ENCODE results near the gene TAF11L10. TPM values are rescaled to one million over a fixed set of nuclear protein-coding genes. Genes with fewer than 3 reads are reported as not detected.
"Not testable (repeated sequence)": the region's sequence is repeated elsewhere in the genome, so short reads cannot be mapped to it uniquely, and the experiment has no call there.

The TAF11L10 gene
- not detected for polyA plus RNA-seq (ENCODE audit: insufficient read length in 4 of 4)

DNA sequence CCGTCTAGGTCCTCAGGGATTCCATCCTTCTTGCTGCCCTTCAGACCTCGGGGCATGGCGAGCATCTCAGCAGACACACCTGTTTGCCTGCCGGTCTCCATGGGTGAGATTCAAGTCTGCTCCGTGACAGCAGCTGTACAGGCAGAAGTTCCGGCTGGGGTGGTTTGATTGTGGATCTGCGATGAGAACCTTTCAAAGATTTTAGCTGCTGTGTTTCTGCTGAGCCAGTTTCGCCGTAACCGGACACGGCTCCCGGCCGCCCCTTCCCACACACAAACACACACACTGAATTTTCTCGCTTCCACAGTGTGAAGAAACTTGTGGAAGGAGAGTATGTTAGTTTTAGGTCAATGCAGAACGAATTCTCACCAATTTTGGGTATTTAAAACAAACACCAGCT lies at the start of gene TAF11L10:
TAF11L10 (minus strand) TSS at position 101 of the 400 bp plus-strand sequence.
- not testable (repeated sequence) for DNase-seq (ENCODE audit: low read depth in 4 of 4, low spot score in 2 of 4)

GRCh38 chr5:17634160-17634559 lies 36.5 kb upstream of the TAF11L10 start, which contains the start of gene TAF11L14:
TSS of gene TAF11L14 (plus strand) at chr5:17634460.
- DNase-seq (ENCODE audit: low read depth in 4 of 4, low spot score in 2 of 4): no peak

GRCh38 chr5:17631788-17632187 lies 34.2 kb upstream of the TAF11L10 start, which contains the start of gene TAF11L13:
TSS of gene TAF11L13 (plus strand) at chr5:17632088.
- not testable (repeated sequence) for DNase-seq (ENCODE audit: low read depth in 4 of 4, low spot score in 2 of 4)

DNA sequence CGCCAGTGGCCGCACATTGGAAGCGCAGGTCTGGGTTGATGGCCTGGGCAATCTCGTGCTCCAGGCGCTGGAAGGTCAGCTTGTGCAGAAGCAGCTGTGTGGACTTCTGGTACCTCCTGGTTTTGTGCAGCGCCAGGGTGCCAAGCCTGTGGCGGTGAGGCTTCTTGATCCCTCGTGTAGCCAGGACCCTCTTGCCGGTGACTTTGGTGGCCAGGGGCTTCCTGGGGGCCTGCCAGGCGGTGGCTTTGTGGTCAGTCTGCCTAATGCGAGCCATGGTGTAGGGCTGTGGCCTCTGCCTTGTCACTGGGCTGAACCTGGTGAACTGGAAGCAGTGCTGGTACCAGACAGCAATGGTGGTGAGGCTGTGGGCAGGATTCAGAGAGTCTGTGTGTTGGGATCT lies 28.1 kb upstream of the TAF11L10 start:
- DNase-seq (ENCODE audit: low read depth in 4 of 4, low spot score in 2 of 4): no peak

DNA sequence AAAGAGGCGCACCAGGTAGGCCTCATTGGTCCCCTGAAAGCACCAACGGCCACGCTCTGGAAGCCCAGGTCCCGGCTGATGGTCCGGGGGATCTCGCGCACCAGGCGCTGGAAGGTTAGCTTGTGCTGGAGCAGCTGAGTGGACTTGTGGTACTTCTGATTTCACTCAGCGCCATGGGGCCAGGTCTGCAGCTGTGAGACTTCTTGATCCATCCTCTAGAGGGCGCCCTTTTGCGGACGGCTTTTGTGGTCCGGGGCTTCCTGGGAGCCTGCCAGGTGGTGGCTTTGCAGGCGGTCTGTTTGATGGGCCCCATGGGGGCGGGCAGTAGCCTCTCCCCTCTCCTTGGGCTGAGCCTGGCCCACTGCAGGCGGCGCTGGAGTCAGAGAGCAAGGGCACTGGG lies 23.0 kb upstream of the TAF11L10 start:
- DNase-seq (ENCODE audit: low read depth in 4 of 4, low spot score in 2 of 4): no peak

DNA sequence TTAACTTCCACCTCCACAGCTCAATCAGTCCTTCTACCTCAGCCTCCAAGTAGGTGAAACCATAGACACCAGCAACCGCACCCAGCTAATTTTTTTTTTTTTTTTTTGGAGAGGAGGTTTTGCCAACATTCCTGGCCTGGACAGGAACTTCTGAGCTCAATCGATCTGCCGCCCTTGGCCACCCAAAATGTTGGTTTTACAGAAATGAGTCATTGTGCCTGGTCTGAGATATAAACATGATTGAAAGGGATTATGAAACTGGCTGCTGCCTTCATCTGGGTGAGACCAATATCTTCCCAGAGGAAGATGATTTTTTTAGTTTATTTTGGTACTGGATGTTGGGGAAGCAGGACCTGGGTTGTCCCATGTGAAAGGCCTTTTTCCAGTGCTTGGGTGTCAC lies 21.7 kb upstream of the TAF11L10 start:
- no peak for DNase-seq (ENCODE audit: low read depth in 4 of 4, low spot score in 2 of 4)

DNA sequence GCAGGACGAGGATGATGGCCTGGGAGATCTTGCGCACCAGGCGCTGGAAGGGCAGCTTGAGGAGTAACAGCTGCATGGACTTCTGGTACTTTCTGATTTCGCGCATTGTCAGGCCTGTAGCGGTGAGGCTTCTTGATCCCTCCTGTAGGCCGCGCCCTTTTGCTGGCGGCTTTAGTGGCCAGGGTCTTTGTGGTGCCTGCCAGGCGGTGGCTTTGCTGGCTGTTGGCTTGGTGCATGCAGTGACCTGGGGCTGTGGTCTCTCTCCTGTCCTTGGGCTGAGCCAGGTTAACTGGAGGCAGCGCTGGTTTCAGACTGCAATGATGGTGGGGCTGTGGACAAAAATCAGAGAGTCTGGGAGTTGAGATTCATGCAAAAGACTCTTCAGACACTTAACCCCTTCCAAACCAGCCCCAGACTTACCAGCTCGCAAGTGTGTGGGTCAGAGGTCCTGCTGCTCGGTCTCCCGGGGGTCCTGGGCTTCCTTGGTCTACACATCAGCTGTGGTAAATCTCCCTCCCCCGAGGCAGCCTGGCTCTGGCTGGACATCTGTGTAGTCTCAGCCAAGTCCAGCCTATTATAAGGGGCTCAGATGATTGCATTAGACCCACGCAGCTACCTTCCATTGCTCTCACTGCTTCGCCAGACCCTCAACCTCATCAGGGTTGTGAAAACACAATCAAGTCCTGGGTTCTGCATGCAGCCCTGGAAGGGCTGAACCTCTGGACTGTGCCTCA lies 17.4 kb upstream of the TAF11L10 start:
- no peak for DNase-seq (ENCODE audit: low read depth in 4 of 4, low spot score in 2 of 4)

- not testable (repeated sequence) for DNase-seq (ENCODE audit: low read depth in 4 of 4, low spot score in 2 of 4)
These were observed 12.5 kb upstream of the TAF11L10 start, which contains the start of gene TAF11L12 for GRCh38 chr5:17610092-17610491. TSS of gene TAF11L12 (plus strand) at chr5:17610392.

- not testable (repeated sequence) for DNase-seq (ENCODE audit: low read depth in 4 of 4, low spot score in 2 of 4)
These were observed 9.8 kb upstream of the TAF11L10 start for GRCh38 chr5:17607461-17607860.

DNA sequence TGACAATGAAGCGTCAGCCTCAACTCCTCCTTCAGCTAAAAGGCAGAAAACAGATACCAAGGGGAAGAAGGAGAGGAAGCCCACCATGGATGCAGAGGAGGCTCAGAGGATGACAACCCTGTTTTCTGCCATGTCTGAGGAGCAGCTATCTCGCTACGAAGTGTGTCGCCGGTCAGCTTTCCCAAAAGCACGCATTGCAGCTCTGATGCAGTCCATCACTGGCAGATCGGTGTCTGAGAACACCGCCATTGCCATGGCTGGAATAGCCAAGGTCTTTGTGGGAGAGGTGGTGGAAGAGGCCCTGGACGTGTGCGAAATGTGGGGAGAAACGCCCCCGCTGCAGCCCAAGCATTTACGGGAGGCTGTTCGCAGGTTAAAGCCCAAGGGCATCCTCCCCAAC lies 7.3 kb upstream of the TAF11L10 start:
- DNase-seq (ENCODE audit: low read depth in 4 of 4, low spot score in 2 of 4): no peak

GRCh38 chr5:17603880-17604279 lies 6.3 kb upstream of the TAF11L10 start, which contains the start of gene TAF11L11:
TSS of gene TAF11L11 (plus strand) at chr5:17604183.
- not testable (repeated sequence) for DNase-seq (ENCODE audit: low read depth in 4 of 4, low spot score in 2 of 4)

DNA sequence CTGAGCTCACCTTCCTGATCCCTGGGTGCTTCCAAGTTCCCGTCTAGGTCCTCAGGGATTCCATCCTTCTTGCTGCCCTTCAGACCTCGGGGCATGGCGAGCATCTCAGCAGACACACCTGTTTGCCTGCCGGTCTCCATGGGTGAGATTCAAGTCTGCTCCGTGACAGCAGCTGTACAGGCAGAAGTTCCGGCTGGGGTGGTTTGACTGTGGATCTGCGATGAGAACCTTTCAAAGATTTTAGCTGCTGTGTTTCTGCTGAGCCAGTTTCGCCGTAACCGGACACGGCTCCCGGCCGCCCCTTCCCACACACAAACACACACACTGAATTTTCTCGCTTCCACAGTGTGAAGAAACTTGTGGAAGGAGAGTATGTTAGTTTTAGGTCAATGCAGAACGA lies 3.4 kb downstream of the TAF11L10 start, which contains the start of gene TAF11L9:
TAF11L9 (minus strand) TSS at position 140 of the 400 bp plus-strand sequence.
- DNase-seq (ENCODE audit: low read depth in 4 of 4, low spot score in 2 of 4): not testable (repeated sequence)

GRCh38 chr5:17590860-17591259 lies 6.8 kb downstream of the TAF11L10 start, which contains the start of gene TAF11L8:
TSS of gene TAF11L8 (minus strand) at chr5:17590960.
- not testable (repeated sequence) for DNase-seq (ENCODE audit: low read depth in 4 of 4, low spot score in 2 of 4)

- DNase-seq (ENCODE audit: low read depth in 4 of 4, low spot score in 2 of 4): not testable (repeated sequence)
These were observed 12.0 kb downstream of the TAF11L10 start, which contains the start of gene TAF11L7 for GRCh38 chr5:17585658-17586057. TSS of gene TAF11L7 (minus strand) at chr5:17585758.

Other genes with a start within 250 kb of the TAF11L10 start
- gene TAF11L2, start 99.6 kb downstream of the TAF11L10 start, polyA plus RNA-seq (ENCODE audit: insufficient read length in 4 of 4): not detected
- gene TAF11L3, start 79.5 kb downstream of the TAF11L10 start, polyA plus RNA-seq (ENCODE audit: insufficient read length in 4 of 4): not detected
- gene TAF11L4, start 76.0 kb downstream of the TAF11L10 start, polyA plus RNA-seq (ENCODE audit: insufficient read length in 4 of 4): not detected
- not detected for gene TAF11L5, start 72.6 kb downstream of the TAF11L10 start, polyA plus RNA-seq (ENCODE audit: insufficient read length in 4 of 4)
- not detected for gene TAF11L6, start 69.2 kb downstream of the TAF11L10 start, polyA plus RNA-seq (ENCODE audit: insufficient read length in 4 of 4)
- not detected for gene TAF11L7, start 12.1 kb downstream of the TAF11L10 start, polyA plus RNA-seq (ENCODE audit: insufficient read length in 4 of 4)
- gene TAF11L8, start 6.9 kb downstream of the TAF11L10 start, polyA plus RNA-seq (ENCODE audit: insufficient read length in 4 of 4): not detected
- gene TAF11L9, start 3.4 kb downstream of the TAF11L10 start, polyA plus RNA-seq (ENCODE audit: insufficient read length in 4 of 4): not detected
- gene TAF11L11, start 6.4 kb upstream of the TAF11L10 start, polyA plus RNA-seq (ENCODE audit: insufficient read length in 4 of 4): not detected
- gene TAF11L12, start 12.6 kb upstream of the TAF11L10 start, polyA plus RNA-seq (ENCODE audit: insufficient read length in 4 of 4): not detected
- not detected for gene TAF11L13, start 34.3 kb upstream of the TAF11L10 start, polyA plus RNA-seq (ENCODE audit: insufficient read length in 4 of 4)
- gene TAF11L14, start 36.6 kb upstream of the TAF11L10 start, polyA plus RNA-seq (ENCODE audit: insufficient read length in 4 of 4): not detected

Data from left renal cortex interstitium (tissue), 4 donors.